Keratinocyte (primary cell): ENCODE results near the gene CHPT1.

Experiments
- CTCF ChIP-seq, 3 experiments: IDR thresholded peaks in 1 of 3; conservative IDR thresholded peaks in 1 of 3; optimal IDR thresholded peaks in 1 of 3; 2 replicates in 2 of 3; 3 replicates in 1 of 3; pipeline versions ENCODE3 to v1.5.1; 2011; ENCODE audit warnings: low read length in 3 of 3, mild to moderate bottlenecking in 3 of 3, moderate library complexity in 2 of 3, control low read depth in 1 of 3, inconsistent platforms in 1 of 3; ENCODE audit not compliant: insufficient read depth in 2 of 3; ENCODE audit errors: extremely low read depth in 1 of 3
- EZH2 ChIP-seq: IDR thresholded peaks from one replicate; pipeline ENCODE4 v1.6.1; 2012; ENCODE audit warnings: inconsistent platforms, mild to moderate bottlenecking, low read length, moderate library complexity

GRCh38 chr12:101777485-101777884, 80.0 kb downstream of the CHPT1 start:
- TF ChIP-seq CTCF (optimal IDR thresholded peaks at IDR 0.05 in 1 of 3, IDR thresholded peaks at IDR 0.05 in 1 of 3, conservative IDR thresholded peaks at IDR 0.05 in 1 of 3; ENCODE audit: extremely low read depth in 1 of 3, insufficient read depth in 2 of 3, low read length in 3 of 3) (no peak), EZH2 (no peak)
